Aorta (tissue), 5 donors: Measurements from ENCODE around the gene ZFAND4. TPM values are rescaled to one million over a fixed set of nuclear protein-coding genes. Genes with fewer than 3 reads are reported as not detected.
A peak's percentile ranks its signal among the peaks of the same experiment; 100 is the strongest.
"Not testable (repeated sequence)": the region's sequence is repeated elsewhere in the genome, so short reads cannot be mapped to it uniquely, and the experiment has no call there.

ENCODE experiments used
- ATAC-seq: fragments of 200-7000 bp; cut with Tn5 transposase; one replicate; pipeline ENCODE4 v1.9.1; 2022; ENCODE audit warnings: moderate library complexity; ENCODE audit not compliant: low FRiP score
- DNase-seq, 2 donors: peaks; one replicate each; pipeline ENCODE4 v3.0.0-alpha.2; 2020
- H3K27ac ChIP-seq, 2 donors: one replicate each; pipeline ENCODE4 v1.5.1; 2013; ENCODE audit warnings: low read length in 2 of 2, mild to moderate bottlenecking in 2 of 2, moderate library complexity in 2 of 2, control low read depth in 1 of 2, inconsistent platforms in 1 of 2, low read depth in 1 of 2
- H3K27me3 ChIP-seq, 2 donors: one replicate each; pipeline ENCODE4 v1.6.1; 2013; ENCODE audit warnings: control low read depth in 1 of 2, low read length in 1 of 2, mild to moderate bottlenecking in 1 of 2, moderate library complexity in 1 of 2; ENCODE audit not compliant: insufficient read depth in 2 of 2, control insufficient read depth in 1 of 2
- H3K36me3 ChIP-seq, 2 donors: one replicate each; pipeline ENCODE4 v1.6.1; 2013; ENCODE audit warnings: control low read depth in 1 of 2, low read length in 1 of 2, mild to moderate bottlenecking in 1 of 2; ENCODE audit not compliant: insufficient read depth in 2 of 2, control insufficient read depth in 1 of 2
- H3K4me1 ChIP-seq, 2 donors: one replicate each; pipeline ENCODE4 v1.6.1; 2013; ENCODE audit warnings: low read length in 2 of 2, control low read depth in 1 of 2, mild to moderate bottlenecking in 1 of 2, moderate library complexity in 1 of 2; ENCODE audit not compliant: insufficient read depth in 2 of 2, control insufficient read depth in 1 of 2
- H3K4me3 ChIP-seq, 2 donors: one replicate each; pipeline ENCODE4 v1.5.1; 2013; ENCODE audit warnings: low read length in 2 of 2, control low read depth in 1 of 2, mild to moderate bottlenecking in 1 of 2
- H3K9me3 ChIP-seq: one replicate; pipeline ENCODE4 v1.6.1; 2013; ENCODE audit warnings: mild to moderate bottlenecking, low read length; ENCODE audit not compliant: control insufficient read depth
- WGBS, 2 donors: extraction: QIAGEN DNeasy Blood & Tissue Kit; methylation state at CpG; one replicate each; pipeline ENCODE4 v1.1.7; 2013; 5-methylcytosine and 5-hydroxymethylcytosine counted together
- intact Hi-C, 2 donors: fragments of 100-400 bp; cut with DNase I; formaldehyde crosslinking; loops; one replicate each; pipeline versions ENCODE4 v1.14.2 to v1.15.0; 2022
- polyA plus RNA-seq, 2 donors: library from polyadenylated mRNA; stranded (reverse); fragments of 200-250 nt; gene quantifications; one replicate each; pipeline ENCODE4 v1.2.3, GENCODE V29; 2013
- total RNA-seq, 2 donors: library from RNA; stranded (reverse); fragmentation: NEBNext Ultra II Directional; extraction: Animal tissue kit (Norgen Biotek cat#: 25700); gene quantifications; one replicate each; pipeline ENCODE4 v1.2.1, GENCODE V29; 2021
- donor health status: healthy with polysubstance abuse.
- donor health status: Bipolar disorder and iron deficiency.
- donor health status: DM: no; HTN: no; CAD: no.
- donor health status: DM: no; HTN: no; CAD: no.
- donor health status: DM: yes; HTN: yes; CAD: no.

Gene ZFAND4
- total and polyA plus RNA-seq, 4 donors, result 4.2 to 16.8 (median 10.2) TPM

DNA sequence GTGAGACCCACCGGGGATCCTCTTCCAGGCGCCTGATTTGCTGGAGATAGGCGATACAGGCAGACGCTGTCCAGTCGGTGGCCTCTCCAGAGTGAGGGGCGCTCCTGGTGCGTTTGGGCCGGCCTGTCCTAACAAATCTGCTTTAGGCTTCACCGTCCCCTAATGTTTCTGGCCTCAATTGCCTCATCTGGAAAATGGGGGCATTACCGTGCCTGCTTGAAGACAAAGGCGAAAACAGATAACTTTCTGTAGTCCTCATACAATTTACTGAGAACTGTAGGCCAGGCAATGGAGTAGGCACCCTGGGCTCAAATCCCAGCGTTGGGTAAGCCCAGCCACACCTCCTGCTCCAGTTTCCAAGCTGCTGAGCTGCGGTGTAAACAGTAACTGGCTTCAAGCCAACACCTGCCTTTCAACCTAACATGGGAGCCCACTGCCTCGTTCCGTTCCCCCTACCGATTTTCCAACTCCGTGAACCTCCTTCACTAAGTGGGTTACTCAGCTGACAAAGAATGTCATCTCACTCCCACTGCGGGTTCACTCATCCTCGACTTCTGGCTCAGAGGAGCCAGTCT lies 589 bp upstream of the ZFAND4 start:
- Histone ChIP-seq H3K4me3 (peak overlapping the region in 1 of 2 donors; percentile 17), H3K4me1 (peaks cover 0 to 2% of the 10 kb centered on the region in 2 donors), H3K27me3 (no peaks in the 10 kb centered on the region), H3K9me3 (no peaks in the 10 kb centered on the region), H3K36me3 (no peaks in the 10 kb centered on the region), H3K27ac (peak overlapping the region in 1 of 2 donors; percentile 55)
- ATAC-seq (no peak), DNase-seq (peak in 1 of 2 donors; percentile 57)
- intact Hi-C loops, result loop anchor here in 1 of 2 donors (5.0 kb wide), 1 partner anchor 206 kb away; no protein-coding TSS in a partner anchor
- 41 to 42% methylated on average over 19 of the region's 19 CpGs for WGBS, 2 donors

- intact Hi-C loops, result loop anchor here in 1 of 2 donors (5.0 kb wide), 1 partner anchor 204 kb away; no protein-coding TSS in a partner anchor
- WGBS, 2 donors, result 86 to 89% methylated on average over 4 of the region's 4 CpGs
Observed at GRCh38 chr10:45671300-45671699, 1.3 kb downstream of the ZFAND4 start.

DNA sequence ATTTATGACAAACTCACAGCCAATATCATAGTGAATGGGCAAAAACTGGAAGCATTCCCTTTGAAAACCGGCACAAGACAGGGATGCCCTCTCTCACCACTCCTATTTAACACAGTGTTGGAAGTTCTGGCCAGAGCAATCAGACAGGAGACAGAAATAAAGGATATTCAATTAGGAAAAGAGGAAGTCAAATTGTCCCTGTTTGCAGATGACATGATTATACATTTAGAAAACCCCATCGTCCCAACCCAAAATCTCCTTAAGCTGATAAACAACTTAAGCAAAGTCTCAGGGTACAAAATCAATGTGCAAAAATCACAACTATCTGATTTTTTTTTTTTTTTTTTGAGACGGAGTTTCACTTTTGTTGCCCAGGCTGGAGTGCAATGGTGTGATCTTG lies 2.7 kb downstream of the ZFAND4 start:
- not testable (repeated sequence) for H3K9me3 ChIP-seq, H3K27me3 ChIP-seq, DNase-seq, H3K36me3 ChIP-seq, ATAC-seq, H3K27ac ChIP-seq, H3K4me1 ChIP-seq, H3K4me3 ChIP-seq
- 82 to 90% methylated on average over 3 of the region's 3 CpGs for WGBS, 2 donors
- intact Hi-C loops, result loop anchor here in 1 of 2 donors (5.0 kb wide), 1 partner anchor 203 kb away; no protein-coding TSS in a partner anchor

More at GRCh38 chr10:45671300-45671699, 1.3 kb downstream of the ZFAND4 start:
- not testable (repeated sequence) for H3K4me1 ChIP-seq, H3K36me3 ChIP-seq, DNase-seq, H3K27me3 ChIP-seq, H3K27ac ChIP-seq, H3K9me3 ChIP-seq, H3K4me3 ChIP-seq, ATAC-seq

DNA sequence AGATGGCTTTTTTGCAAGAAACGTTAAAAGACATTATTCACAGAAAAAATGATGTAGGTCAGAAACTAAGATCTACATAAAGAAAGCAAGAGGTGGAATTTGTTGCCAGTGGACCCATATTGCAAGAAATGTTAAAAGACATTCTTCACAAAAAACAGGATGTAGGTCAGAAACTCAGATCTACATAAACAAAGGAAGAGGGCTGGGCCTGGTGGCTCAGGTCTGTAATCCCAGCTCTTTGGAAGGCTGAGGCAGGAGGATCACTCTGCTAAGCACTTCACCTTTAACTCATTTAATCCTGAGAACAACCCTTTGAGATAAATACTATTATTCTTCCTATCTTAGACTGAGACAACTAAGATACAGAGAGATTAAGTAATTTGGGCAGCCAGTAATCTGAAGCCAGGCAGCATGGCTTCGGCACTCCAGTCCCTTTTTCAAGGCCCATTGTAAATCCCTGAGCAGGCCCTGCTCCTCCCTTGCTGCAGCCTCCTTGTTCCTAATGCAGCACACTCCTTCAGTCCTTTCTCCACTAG lies 11.6 kb downstream of the ZFAND4 start:
- no peaks in the 10 kb centered on the region for H3K9me3 ChIP-seq
- H3K36me3 ChIP-seq, result no peaks in the 10 kb centered on the region
- 85 to 87% methylated on average over 2 of the region's 2 CpGs for WGBS, 2 donors
- H3K4me1 ChIP-seq, result peaks cover 0 to 2% of the 10 kb centered on the region in 2 donors
- H3K27ac ChIP-seq, result no peak overlapping the region
- ATAC-seq (no peak), DNase-seq (no peak)
- intact Hi-C loops, result no loop called here
- H3K4me3 ChIP-seq, result no peak overlapping the region
- no peaks in the 10 kb centered on the region for H3K27me3 ChIP-seq

- Histone ChIP-seq H3K4me1 (peaks cover 0 to 2% of the 10 kb centered on the region in 2 donors), H3K9me3 (no peaks in the 10 kb centered on the region), H3K27me3 (no peaks in the 10 kb centered on the region), H3K36me3 (no peaks in the 10 kb centered on the region), H3K27ac (no peak overlapping the region), H3K4me3 (no peak overlapping the region)
- intact Hi-C loops, result no loop called here
- DNase-seq (no peak), ATAC-seq (no peak)
- 96% methylated on average over 6 of the region's 6 CpGs for WGBS, 2 donors
Observed at GRCh38 chr10:45657033-45657926, 15.3 kb downstream of the ZFAND4 start.

- no peaks in the 10 kb centered on the region for H3K36me3 ChIP-seq
- no peak overlapping the region for H3K27ac ChIP-seq
- H3K4me1 ChIP-seq, result peaks cover 0 to 2% of the 10 kb centered on the region in 2 donors
- H3K27me3 ChIP-seq, result no peaks in the 10 kb centered on the region
- H3K4me3 ChIP-seq, result no peak overlapping the region
- no peaks in the 10 kb centered on the region for H3K9me3 ChIP-seq
- intact Hi-C loops, result no loop called here
- DNase-seq (no peak), ATAC-seq (no peak)
Observed at GRCh38 chr10:45655219-45655618, 17.4 kb downstream of the ZFAND4 start.

DNA sequence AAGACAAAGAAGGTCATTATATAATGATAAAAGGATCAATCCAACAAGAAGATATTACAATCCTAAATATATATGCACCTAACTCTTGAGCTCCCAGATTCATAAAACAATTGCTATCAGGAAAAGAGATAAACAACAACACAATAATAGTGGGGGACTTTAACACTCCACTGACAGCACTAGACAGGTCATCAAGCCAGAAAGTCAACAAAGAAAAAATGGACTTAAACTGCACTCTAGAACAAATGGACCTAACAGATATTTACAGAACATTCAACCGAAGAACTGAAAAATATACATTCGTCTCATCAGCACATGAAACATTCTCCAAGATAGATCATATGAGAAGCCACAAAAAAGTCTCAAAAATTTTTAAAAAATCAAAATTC lies 17.8 kb downstream of the ZFAND4 start:
- H3K4me1 ChIP-seq, H3K27ac ChIP-seq, DNase-seq, H3K36me3 ChIP-seq, H3K4me3 ChIP-seq, H3K27me3 ChIP-seq, H3K9me3 ChIP-seq, intact Hi-C loops, ATAC-seq: not testable (repeated sequence)
- 94 to 95% methylated on average over 2 of the region's 2 CpGs for WGBS, 2 donors

- DNase-seq (no peak), ATAC-seq (no peak)
- no peaks in the 10 kb centered on the region for H3K36me3 ChIP-seq
- H3K9me3 ChIP-seq, result no peaks in the 10 kb centered on the region
- intact Hi-C loops, result no loop called here
- no peak overlapping the region for H3K27ac ChIP-seq
- no peaks in the 10 kb centered on the region for H3K27me3 ChIP-seq
- WGBS, 2 donors, result 83 to 89% methylated on average over 2 of the region's 2 CpGs
- H3K4me3 ChIP-seq, result no peak overlapping the region
- H3K4me1 ChIP-seq, result peaks cover 0 to 2% of the 10 kb centered on the region in 2 donors
Observed at GRCh38 chr10:45653454-45653853, 19.1 kb downstream of the ZFAND4 start.
